Activated T-cell treated with anti-CD3 and anti-CD28 coated beads, Interleukin-2, amount 50 U/mL, for 1 hour (primary cell): ENCODE results near the gene SMNDC1.

Source experiments
- DNase-seq: peaks from one replicate; pipeline ENCODE4 v3.0.0-alpha.2; 2020

SMNDC1 gene

DNA sequence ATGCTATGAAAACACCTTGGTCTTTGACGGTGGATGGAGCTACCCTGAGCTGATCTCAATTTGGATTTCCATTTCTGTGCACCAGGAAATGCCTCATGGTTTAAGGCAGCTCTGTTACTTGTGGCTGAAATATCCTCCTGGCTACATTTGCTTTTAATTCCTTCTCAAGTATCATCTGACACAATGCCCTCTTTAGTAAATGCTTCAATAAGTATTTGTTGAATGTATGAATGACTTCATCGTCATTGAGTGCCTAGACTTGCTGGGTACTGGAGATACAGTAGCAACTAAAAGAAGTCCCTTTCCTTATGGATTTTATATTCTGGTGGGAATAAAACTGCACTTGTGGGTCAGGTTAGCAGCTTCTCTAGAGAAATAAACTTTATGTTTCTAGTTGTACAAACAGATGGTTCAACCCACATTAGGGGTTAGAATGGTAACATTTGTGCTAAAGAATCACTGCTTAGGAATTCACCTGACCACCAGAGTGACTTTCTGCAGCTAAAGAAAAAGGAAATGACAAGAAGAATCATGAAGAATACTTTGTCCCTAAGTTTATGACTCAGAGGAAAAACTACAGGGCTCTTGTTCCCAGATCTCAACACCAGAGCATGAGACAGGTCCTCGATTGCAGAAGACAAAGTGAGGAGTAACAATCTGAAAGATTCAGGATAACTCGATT, 21.8 kb upstream of the SMNDC1 start:
- DNase-seq, result no peak

DNA sequence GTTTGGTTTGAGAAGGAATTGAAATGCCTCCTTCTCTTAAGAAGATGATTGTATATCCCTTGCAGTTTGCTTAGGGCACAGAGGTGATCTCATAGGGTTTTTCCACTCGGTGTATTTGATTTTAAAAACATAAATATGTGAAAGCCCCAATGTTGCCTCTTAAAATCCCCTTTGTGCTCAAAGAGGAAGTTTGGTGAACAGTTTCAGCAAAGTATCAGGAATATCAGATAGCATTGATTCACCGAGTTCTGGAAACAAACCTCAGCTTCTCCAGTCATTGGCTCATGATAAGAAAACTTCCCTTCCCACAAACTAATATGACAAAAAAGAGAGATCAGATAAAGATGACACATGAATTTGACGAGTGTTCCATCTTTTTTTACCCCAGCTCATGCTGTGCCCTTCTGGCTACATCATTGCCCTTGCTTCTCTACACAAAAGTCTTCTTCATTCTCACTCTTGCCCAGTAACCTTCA, 20.1 kb upstream of the SMNDC1 start:
- DNase-seq, result no peak

DNA sequence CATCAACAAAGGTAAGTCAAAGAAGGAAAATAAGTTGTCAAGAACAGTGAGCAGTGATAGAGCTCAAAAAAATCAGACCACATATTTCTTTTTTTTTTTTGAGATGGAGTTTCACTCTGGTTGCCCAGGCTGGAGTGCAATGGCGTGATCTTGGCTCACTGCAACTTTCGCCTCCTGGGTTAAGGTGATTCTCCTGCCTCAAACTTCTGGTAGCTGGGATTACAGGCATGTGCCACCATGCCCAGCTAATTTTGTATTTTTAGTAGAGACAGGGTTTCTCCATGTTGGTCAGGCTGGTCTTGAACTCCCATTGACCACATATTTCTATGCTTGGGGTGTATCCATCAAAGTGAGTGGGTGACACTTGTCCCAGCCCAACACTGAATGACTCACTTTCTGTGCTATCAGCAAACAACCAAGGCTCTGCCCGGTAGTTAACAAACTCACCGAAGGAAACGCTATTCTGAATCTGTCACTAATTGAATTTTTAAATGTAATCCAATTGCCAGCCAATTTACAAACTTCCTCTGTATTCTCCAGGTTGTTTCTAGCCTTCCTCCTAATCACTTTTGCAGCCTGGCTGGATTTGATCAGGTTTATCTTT, 19.6 kb upstream of the SMNDC1 start:
- DNase-seq, result no peak

DNA sequence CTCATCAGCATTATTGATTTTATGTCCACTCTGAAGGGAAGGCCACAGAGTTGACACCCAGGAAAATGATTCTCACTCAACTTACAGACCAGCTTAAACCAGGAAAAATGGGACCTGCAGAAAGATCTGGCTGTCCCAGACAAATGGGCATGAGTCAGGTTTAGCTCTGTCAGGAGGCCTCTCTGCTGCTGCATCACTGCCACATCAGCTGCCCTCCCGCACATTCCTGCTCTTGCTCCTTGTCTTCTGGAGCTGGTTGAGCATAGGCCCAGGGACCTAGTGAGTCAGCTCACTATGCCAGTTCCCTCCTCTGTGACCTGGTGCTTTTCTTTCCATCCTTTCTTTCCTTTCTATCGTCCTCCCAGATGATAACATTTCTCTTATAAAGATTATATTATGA, 18.8 kb upstream of the SMNDC1 start:
- no peak for DNase-seq

DNA sequence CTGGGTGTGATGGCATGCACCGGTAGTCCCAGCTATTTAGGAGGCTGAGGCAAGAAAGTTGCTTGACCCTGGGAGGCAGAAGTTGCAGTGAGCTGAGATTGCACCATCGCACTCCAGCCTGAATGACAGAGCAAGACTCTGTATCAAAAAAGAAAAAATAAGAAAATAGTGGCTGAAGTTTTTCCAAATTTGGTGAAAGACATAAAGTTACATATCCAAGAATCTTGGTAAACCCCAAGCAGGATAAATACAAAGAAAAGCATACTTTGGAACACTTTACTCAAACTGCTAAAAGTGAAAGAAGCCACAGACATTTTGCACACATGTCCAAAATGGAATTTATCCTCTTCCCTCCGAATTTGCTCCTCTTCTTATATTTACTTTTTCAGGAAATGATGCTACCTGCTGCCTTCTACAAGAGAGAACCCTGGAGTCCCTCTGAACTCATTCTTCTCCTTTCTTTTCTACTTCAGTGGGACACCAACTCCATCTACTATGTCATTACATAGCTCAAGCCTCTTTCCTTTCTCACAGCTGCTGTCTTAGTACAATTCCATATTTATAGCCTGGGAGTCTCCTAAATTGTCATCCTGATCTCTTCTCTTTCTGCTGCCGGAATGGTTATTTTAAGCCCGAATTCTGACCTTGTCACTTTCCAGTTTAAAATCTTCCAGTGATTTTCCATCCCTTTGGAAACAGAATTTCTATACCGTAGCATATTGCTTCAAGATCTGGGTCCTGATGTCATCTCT, 17.3 kb upstream of the SMNDC1 start:
- DNase-seq, result no peak

DNA sequence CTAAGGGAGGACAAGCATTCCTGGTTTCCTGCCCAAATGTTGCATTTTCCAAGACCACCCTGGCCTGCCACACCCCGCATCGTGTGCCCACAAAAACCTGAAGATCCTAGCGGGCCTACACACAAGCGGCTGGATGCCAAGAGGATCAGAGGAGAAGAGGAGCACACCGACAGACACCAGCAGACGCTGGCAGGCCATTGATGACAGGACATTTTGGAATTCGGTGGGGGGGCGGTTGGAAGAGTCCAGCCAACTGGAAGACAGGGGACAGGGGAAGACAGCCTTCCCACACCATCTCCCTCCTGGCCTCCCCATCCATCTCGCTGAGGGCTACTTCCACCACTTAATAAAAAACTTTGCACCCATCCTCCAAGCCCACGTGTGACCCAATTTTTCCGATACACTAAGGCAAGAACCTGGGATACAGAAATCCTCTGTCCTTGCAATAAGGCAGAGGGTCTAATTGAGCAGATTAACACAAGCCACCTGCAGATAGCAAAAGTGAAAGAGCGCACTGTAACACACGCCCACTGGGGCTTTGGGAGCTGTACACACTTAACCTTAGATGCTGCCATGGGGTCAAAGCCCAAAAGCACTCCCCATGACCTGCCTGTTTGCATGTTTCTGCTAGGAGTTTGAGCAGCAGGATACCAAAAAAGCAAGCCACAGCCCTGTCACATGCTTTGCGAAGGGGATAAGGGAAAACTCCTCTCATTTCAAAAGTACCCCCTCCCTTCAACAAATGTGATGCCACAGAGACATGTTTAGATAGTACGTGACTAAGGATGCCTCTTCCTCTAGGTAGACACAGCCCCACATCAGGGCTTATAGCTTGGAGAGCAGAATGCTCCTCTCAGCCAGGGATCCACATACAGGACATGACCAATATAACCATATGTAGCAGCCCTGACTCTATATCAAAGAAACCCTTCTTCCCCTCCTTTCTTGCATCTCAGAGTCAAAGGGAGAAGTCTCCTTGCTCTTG, 13.4 kb upstream of the SMNDC1 start:
- no peak for DNase-seq

DNA sequence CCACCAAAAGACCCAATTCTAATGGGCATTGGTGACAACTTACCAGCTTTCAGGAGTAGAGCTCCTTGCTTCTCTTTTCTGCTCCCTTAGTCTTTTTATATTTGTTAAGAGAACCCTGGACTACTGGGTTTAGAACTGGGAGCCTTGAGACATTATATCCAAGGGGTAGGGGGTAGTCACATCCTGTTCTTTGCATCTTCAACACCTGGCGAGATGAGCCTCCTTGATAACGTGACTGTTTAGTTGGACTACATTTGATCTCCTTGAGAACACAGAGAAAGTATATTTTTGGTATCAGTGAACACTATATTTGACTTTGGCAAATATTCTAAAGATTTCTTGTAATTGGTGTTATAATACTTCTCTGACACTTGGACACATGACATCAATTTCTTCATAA, 9.0 kb upstream of the SMNDC1 start:
- no peak for DNase-seq

DNA sequence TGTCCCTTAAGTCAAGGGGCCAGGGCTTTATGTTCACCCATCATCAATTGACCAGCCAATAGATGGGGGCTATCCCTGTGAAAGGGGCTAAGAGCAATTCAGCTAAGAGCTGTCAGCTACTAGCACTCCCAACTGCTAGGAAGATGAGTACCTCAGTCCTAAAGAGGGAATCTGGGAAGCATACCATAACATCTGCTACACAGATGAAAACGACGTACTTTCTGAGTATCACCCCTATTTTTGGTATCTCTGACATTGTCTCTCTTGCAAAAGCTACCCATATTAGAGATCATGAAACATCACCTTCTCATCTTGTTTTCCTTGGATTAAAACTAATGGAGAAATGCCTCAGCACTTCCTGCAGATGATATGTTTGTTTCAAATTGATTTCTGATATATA, 7.5 kb upstream of the SMNDC1 start:
- DNase-seq, result no peak

DNA sequence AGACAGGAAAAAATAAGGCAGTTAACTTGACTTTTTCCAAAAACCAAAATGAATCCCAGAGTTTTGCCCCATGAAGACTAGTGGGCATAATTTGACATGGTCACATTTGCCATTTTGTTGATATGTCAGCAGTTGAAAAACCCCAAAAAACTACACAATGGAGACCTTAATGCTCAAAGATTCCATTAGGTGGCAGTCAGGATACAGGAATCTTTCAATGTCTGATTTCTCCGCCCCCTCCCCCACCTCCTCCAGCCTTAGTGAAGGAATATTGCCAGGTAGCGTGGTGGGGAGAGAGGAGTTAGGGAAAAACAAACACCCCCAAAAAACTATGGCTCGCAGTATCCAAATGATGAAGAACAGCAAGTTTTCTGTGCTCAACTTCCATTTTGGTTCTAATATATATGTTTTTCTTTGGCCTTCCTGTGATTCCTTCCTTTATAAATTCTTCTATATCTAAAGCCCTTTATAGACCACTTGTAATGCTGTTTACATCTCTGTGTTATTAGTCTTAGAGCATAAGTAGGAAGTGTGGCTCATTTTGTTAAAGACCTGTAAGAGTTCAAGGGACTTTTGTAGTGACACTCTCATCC, 6.7 kb upstream of the SMNDC1 start:
- peak; percentile 27 for DNase-seq

DNA sequence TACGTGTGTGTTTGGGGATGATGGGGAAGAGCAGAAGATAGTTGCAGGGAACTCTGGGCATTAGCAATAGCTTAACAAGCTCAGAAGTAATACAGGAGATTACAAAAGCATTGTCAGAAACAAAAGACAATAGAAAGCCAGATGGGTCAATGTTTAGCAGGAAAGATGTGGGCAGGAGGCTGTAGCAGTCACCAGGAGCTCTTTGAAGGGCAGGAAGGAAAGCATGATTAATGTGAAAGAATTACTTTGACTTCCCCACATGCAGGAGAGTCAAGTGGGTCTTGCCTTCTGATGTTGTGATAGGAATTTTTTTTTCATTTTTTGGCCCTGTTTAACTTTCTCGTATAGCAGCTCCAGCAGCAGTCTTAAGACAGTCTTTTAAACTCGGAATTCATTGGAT, 6.0 kb upstream of the SMNDC1 start:
- no peak for DNase-seq

DNA sequence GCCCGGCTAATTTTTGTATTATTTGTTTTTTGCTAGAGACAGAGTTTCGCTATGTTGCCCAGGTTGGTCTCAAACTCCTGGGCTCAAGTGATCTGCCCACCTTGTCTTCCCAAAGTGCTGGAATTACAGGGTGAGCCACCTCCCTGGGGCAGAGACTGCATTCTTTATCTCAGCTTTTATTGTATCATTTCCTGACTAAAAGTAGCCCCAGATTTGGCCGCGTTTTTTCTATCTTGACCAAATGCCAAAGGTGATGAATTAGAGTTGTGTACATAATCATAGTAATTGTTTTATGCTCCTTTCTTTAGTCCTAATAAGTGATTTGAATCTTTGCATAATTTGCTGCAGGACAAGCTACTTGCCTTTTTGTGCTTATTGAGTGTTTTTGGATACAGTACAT, 3.1 kb upstream of the SMNDC1 start:
- no peak for DNase-seq

DNA sequence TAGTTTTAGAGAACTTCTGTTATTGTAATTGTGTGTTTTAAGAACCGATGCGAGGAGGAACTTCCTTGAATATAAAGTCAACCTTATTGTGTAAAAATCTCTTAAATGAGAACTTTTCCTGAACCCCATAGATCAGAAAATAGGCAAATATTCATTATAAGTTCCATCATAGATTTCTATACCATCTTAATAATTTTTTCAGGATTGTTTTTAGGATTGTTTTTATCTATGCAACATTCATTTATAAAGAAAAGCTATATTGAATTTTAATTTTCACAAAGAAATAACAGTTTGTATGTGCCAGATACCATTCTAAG, 1.7 kb upstream of the SMNDC1 start:
- no peak for DNase-seq

DNA sequence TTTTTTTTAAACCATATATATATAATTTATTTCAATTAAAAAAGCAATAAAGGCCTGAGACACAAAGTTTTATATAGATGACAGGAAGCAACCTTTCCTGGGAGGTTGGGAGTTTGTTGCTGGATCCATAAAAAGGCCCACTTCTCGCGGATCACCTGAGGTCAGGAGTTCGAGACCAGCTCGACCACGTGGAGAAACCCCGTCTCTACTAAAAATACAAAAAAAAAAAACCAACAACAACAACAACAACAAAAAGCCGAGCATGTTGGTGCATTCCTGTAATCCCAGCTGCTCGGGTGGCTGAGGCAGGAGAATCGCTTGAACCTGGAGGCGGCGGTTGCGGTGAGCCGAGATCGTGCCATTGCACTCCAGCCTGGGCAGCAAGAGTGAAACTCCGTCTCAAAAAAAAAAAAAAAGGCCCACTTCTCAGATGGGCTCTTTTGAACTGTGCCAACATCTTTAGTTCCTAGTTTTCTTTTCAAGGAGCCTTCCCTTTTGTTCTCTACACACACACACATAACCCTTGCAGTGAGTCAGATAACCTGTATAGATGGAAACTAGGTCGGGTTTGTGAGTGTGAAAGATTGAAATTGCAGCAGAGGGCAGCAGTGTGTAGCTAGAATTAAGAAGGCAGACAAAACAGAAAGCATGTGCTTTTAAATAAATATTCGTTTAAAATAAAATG, 1.2 kb upstream of the SMNDC1 start:
- DNase-seq, result peak; percentile 27

DNA sequence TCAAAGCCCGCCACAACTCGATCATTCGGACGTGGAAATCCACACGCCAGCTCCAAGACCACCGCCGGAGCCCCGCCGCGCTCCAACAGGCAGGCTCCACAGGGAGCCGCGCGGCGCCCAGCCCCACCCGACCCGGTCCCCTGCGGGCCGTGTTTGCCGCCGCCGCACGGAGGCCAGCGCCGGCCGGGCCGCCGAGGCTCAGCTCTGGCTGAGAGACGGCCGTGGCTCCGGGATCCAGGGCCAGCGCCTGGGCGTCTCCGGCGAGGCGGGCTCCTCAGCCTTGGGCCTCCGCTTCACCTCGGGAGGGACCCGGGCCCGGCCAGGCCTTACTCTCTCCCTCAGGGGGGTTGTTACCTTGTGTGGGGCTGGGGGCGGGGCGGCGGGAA, 333 bp downstream of the SMNDC1 start:
- DNase-seq, result no peak

DNA sequence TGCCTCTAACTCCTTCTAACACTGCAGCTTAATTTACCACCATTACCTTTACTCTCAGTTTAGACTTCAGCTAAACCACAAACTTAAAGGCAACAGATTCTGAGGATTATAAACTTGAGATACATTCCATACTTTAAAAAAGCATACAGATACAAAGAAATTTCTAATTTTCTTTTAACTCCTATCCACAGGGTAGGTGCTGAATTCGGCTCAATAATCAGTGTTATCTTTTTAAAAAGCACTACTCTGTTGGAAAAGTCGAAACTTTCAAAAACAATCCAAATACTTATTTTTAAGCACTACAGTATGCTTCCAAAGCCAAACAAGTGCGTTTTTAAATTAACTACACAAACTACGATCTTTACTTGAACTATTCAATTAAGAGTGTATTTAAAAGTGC, 1.0 kb downstream of the SMNDC1 start:
- DNase-seq, result no peak

DNA sequence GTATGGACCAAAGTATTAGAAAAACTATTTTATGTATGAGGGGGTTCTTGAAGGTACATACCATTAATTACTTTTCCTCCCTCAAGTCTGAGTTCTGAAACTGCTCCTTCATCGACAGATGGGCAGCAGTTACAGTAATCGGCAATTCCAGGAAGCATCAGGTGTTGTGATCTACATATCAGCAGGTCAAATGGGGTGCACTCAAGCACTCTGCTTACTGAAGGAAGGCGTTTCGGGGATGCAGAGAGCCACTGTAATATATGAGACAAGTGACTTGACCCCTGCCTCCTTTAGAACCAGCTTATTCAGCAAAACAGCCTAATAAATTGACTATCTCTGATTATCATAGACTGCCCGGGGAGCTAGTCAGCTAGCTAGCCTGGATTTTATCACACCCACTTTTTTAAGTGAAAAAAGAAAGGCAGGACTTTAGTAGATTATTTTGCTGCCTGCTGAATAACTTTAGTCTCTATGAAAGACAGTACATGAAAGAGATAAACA, 4.2 kb downstream of the SMNDC1 start:
- no peak for DNase-seq

DNA sequence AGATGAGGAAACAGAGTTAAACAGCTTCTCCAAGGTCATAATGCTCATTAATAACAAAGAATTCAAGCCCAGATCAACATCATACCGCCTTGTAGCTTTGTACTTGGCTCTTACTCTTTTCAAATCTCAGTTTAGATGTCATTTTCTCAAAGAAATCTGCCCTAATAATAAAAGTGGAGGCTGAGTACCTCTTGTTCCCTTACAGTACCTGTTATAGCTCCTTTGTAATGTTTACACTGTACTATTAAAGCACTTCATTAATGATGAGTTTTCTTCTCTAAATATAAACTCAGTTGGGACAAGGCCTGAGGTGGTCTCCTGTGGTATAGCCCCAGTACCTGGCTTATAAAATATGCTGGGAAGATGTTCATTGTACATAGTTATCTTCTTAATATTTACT, 7.8 kb downstream of the SMNDC1 start:
- DNase-seq, result no peak

DNA sequence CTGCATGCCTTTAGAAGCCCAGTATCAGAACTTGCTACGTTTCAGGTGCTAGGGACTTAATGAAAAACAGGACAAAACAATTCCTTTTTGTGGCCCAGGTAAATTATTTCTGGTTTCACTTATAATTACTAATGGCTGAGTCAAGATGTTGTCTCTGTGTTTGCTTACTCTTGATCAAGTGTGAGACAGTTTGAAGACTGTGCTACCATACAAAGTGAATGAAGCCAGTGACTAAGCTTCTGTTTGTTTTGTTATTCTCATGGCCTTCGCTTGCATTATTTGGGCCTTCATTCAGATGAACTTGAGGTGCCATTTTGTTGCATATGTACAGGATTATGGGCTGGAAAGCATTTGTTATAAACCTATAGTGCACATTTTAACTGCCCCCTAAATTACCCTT, 17.9 kb downstream of the SMNDC1 start:
- no peak for DNase-seq

DNA sequence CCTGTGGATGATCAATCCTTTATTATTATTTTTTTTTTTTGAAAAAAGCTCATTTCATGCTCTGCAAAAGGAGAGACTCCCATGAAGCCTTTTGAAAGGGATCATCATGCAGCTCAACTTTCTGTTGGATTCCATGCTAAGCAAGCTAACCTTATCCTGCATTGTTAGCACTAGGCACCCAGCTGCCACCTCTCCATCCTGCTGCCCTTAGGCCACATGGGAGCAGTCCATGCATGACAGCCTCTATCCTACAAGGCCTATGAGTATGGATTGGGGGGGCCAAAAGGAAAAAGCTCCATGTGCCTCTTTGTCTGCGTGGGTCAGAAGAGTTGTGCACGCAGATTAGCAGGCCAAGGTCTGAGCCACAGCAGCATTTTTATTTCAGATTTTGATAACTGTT, 19.2 kb downstream of the SMNDC1 start:
- DNase-seq, result no peak

DNA sequence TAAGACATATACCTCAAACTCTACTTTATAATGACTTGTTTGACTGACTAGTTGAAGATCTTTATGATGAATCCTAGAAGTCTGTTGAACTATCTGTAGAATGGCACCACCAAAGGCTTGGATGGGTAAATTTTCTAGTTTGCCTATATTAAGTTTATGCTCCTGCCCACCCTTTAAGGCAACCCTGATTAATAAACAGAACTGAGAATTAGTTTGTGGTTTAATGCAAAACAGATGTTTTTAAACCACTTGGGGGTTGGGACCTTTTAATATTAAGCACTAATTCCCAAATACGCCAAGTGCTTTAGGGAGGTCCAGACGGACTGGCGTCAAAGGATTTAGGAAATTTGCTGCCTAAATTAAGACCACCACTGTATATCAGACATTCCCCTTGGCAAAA, 20.5 kb downstream of the SMNDC1 start:
- DNase-seq, result no peak

DNA sequence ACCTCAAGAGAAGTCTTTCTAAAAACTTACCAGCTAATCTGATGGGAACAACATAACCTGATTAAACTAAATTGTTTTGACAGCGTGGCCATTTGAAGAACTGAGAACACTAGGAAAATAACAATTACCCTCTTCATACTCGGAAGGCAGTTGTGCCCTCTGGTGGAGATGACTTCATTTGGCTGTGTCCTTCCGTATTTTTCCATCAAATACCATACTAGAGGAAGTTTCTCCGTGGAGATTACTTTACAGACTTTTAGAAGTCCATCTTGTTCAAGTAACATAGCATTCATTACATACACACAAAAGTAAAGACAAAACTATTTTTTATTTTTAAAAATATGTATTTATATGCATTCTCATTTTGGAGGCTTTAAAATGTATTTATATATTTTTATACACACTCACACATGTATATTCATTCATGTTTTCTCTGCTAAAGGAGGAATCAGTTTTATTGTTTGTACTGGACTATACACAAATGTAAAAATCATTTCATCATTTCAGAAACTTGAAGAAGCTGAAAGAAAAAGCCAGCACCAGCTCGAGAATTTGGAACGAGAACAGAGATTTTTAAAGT, 25.2 kb downstream of the SMNDC1 start:
- DNase-seq, result no peak
